NCI-H2029 (cell line): ENCODE measurements around the gene DAAM2.

ENCODE experiments used
- DNase-seq: peaks from one replicate; lab custom pipeline; 2025; lab: John Stamatoyannopoulos, UW

Gene DAAM2

GRCh38 chr6:39787322-39787721 is 4.9 kb upstream of the DAAM2 start:
- DNase-seq: no peak

GRCh38 chr6:39790772-39791171 is 1.4 kb upstream of the DAAM2 start:
- DNase-seq: no peak

GRCh38 chr6:39791311-39791710 is 865 bp upstream of the DAAM2 start:
- no peak for DNase-seq

GRCh38 chr6:39792540-39793450 is 619 bp downstream of the DAAM2 start:
- no peak for DNase-seq

- no peak for DNase-seq
Observed at GRCh38 chr6:39793516-39793915, 1.3 kb downstream of the DAAM2 start.

GRCh38 chr6:39794231-39794630 is 2.1 kb downstream of the DAAM2 start:
- no peak for DNase-seq

GRCh38 chr6:39797751-39798150 is 5.6 kb downstream of the DAAM2 start:
- no peak for DNase-seq

GRCh38 chr6:39800034-39801032 is 8.2 kb downstream of the DAAM2 start:
- no peak for DNase-seq

GRCh38 chr6:39801456-39802251 is 9.5 kb downstream of the DAAM2 start:
- DNase-seq: no peak

- DNase-seq: no peak
Observed at GRCh38 chr6:39803872-39804271, 11.7 kb downstream of the DAAM2 start.

- DNase-seq: no peak
Observed at GRCh38 chr6:39804466-39805065, 12.4 kb downstream of the DAAM2 start.

- no peak for DNase-seq
Observed at GRCh38 chr6:39806278-39806677, 14.1 kb downstream of the DAAM2 start.

- DNase-seq: no peak
Observed at GRCh38 chr6:39808346-39808745, 16.2 kb downstream of the DAAM2 start.

GRCh38 chr6:39808964-39809363 is 16.8 kb downstream of the DAAM2 start:
- no peak for DNase-seq

- DNase-seq: no peak
Observed at GRCh38 chr6:39811835-39812345, 19.7 kb downstream of the DAAM2 start.

- no peak for DNase-seq
Observed at GRCh38 chr6:39812496-39812852, 20.3 kb downstream of the DAAM2 start.

GRCh38 chr6:39812853-39813533 is 20.8 kb downstream of the DAAM2 start:
- DNase-seq: peak; percentile 80

GRCh38 chr6:39814236-39814635 is 22.1 kb downstream of the DAAM2 start:
- no peak for DNase-seq

- DNase-seq: no peak
Observed at GRCh38 chr6:39815356-39815755, 23.2 kb downstream of the DAAM2 start.

- DNase-seq: no peak
Observed at GRCh38 chr6:39816747-39817146, 24.6 kb downstream of the DAAM2 start.

- no peak for DNase-seq
Observed at GRCh38 chr6:39818695-39819094, 26.5 kb downstream of the DAAM2 start.
